HCEC 1CT (cell line): ENCODE results near the gene HNRNPK.
A peak's percentile ranks its signal among the peaks of the same experiment; 100 is the strongest.

Experiments used
- DNase-seq: peaks from one replicate; pipeline ENCODE4 v3.0.0-alpha.2; 2017

Gene HNRNPK

GRCh38 chr9:83979812-83980394 is at the start of gene HNRNPK:
Gene HNRNPK, minus strand, starts transcription at chr9:83980215. Its CDS starts 1,963 bp downstream, at chr9:83978252.
- peak; percentile 95 for DNase-seq

- DNase-seq: no peak
These were observed 47.2 kb upstream of the HNRNPK start for GRCh38 chr9:84027201-84027600.

GRCh38 chr9:84024041-84024575 is 44.1 kb upstream of the HNRNPK start:
- no peak for DNase-seq

- no peak for DNase-seq
These were observed 27.6 kb upstream of the HNRNPK start for GRCh38 chr9:84007662-84008061.

DNA sequence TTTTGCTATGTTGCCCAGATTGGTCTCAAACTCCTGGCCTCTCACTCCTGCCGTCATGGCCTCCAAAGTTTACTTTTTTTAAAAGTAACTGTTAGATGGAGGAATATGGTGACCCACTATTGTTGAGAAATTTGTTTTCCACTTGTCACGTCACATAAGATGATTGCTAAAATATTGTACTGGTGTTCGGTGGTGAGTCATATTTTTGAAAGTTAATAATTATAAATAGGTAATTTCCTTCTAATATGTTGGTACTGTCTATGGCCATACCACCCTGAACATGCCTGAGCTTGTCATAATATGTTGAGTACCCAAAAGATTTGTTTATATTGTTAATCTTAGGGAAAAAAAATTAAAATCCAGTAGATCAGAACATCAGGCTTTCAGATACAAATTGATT is 23.2 kb upstream of the HNRNPK start:
- no peak for DNase-seq

- no peak for DNase-seq
These were observed 22.3 kb upstream of the HNRNPK start for GRCh38 chr9:84002344-84002743.

GRCh38 chr9:84001621-84002020 is 21.6 kb upstream of the HNRNPK start:
- no peak for DNase-seq

DNA sequence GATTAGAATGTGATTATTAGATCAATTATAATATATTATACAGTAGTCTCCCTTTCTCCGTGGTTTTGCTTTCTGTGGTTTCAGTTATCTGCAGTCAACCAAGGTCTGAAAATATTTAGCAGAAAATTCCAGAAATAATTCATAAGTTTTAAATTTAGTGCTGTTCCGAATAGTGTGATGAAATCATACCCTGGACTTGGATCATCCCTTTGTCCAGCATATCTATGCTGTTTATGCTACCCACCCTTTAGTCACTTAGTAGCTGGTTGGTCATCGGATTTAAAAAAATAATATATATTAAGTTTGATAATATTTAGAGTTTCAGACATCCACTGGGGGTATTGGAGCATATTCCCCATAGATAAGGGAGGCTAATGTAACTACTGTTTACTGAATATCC is 20.2 kb upstream of the HNRNPK start:
- no peak for DNase-seq

GRCh38 chr9:83999141-83999918 is 19.3 kb upstream of the HNRNPK start:
- no peak for DNase-seq

- no peak for DNase-seq
These were observed 16.1 kb upstream of the HNRNPK start for GRCh38 chr9:83996126-83996525.

GRCh38 chr9:83992901-83993300 is 12.9 kb upstream of the HNRNPK start:
- no peak for DNase-seq

GRCh38 chr9:83992407-83992806 is 12.4 kb upstream of the HNRNPK start:
- DNase-seq: peak; percentile 56

DNA sequence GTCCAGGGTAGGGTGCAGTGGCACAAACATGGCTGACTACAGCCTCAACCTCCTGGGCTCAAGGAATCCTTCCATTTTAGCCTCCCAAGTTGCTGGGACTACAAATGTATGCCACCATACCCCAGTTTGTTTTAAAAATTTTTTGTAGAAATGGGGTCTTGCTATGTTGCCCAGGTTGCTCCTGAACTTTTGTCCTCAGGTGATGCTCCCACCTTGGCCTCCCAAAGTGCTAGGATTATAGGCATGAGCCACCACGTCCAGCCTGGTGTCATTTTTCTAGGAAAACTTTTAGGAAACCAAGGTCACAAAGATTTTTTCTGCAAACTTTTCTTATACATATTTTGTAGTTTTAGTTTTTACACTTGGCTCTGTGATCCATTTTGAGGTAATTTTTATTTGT is 11.3 kb upstream of the HNRNPK start:
- DNase-seq: no peak

DNA sequence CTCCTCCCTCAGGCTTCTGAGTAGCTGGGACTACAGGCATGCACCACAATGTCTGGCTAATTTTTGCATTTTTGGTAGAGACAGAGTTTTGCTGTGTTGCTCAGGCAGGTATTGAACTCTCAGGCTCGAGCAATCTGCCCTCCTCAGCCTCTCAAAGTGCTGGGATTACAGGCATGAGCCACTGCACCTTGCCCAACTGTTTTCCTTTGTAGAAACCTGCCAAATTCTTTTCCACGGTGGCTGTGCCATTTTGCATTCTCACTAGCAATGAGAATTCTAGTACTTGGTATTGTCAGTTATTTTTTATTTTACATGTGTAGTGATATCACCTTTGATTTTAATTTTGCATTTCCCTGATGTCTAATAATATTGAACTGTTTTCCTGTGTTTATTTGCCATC is 8.4 kb upstream of the HNRNPK start:
- no peak for DNase-seq

DNA sequence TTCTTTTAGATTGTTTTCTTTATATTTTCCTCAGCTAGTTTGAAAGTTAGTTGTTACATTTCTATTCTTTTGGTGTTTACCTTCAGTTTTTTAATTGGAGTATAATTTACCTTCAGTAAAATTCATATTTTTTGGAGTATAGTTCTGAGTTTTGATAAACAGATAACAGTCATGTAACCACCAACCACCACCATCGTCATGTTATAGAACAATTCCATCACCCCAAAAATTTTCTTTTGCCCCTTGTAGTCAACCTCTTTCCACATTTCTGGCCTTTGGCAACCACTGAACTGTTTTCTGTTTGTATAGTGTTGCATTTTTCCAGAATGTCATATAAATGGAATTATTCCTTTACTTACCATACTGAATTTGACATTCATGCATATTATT is 7.4 kb upstream of the HNRNPK start:
- DNase-seq: no peak

- DNase-seq: peak; percentile 78
These were observed 6.9 kb upstream of the HNRNPK start for GRCh38 chr9:83986765-83987401.

DNA sequence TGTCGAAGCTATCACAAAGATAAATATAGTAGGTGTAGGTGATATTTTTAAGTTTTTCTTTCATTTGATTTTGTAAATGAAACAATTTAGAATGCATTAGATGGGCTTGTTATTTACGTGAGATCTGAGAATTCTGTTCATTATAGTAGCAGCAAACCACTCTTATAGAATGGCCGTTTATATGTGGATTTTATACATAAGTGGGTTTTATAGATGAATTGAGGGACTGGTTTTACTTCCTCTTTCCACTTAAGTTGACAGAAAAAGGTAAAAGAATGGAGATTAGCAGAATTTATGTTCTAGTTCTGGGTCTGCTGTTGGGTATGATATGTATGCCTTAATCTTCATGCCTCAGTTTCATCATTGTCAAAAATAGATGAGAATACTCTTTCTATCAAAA is 6.2 kb upstream of the HNRNPK start:
- no peak for DNase-seq

- peak; percentile 48 for DNase-seq
These were observed 1.3 kb upstream of the HNRNPK start for GRCh38 chr9:83981126-83981871.

- DNase-seq: peak; percentile 97
These were observed 545 bp upstream of the HNRNPK start, which contains the start of gene RMI1 for GRCh38 chr9:83980395-83981125. Gene RMI1, plus strand, starts transcription at chr9:83980805. Its CDS starts 20,182 bp downstream, at chr9:84000987.

- peak; percentile 85 for DNase-seq
These were observed 813 bp downstream of the HNRNPK start for GRCh38 chr9:83978992-83979811.

GRCh38 chr9:83977196-83977595 is 2.8 kb downstream of the HNRNPK start:
- no peak for DNase-seq
